Measurements from ENCODE around the gene STK32B.

STK32B gene

GRCh38 chr4:5386921-5387320 is 335.6 kb downstream of the STK32B start:
- Histone ChIP-seq H3K36me3 (no peaks in the 10 kb centered on the region), H3K9me3 (ENCODE audit: severe bottlenecking) (peaks cover 2% of the 10 kb centered on the region), H3K27ac (no peak overlapping the region), H3K27me3 (ENCODE audit: insufficient read depth, low read depth, severe bottlenecking) (no peaks in the 10 kb centered on the region), H3K4me3 (ENCODE audit: low read depth, low read length) (no peak overlapping the region)
- TF ChIP-seq CTCF (IDR thresholded peaks at IDR 0.05; ENCODE audit: low read depth, low read length), result no peak
- DNase-seq, result no peak

- H3K27ac ChIP-seq, result no peak overlapping the region
- peaks cover 2% of the 10 kb centered on the region for H3K9me3 ChIP-seq (ENCODE audit: severe bottlenecking)
- TF ChIP-seq CTCF (IDR thresholded peaks at IDR 0.05; ENCODE audit: low read depth, low read length), result peak; percentile 37
- no peak for DNase-seq
- no peaks in the 10 kb centered on the region for H3K36me3 ChIP-seq
- H3K27me3 ChIP-seq (ENCODE audit: insufficient read depth, low read depth, severe bottlenecking), result no peaks in the 10 kb centered on the region
- H3K4me3 ChIP-seq (ENCODE audit: low read depth, low read length), result no peak overlapping the region
Observed at GRCh38 chr4:5387457-5387856, 336.2 kb downstream of the STK32B start.

- no peak for TF ChIP-seq CTCF (IDR thresholded peaks at IDR 0.05; ENCODE audit: low read depth, low read length)
- H3K36me3 ChIP-seq, result no peaks in the 10 kb centered on the region
- H3K27me3 ChIP-seq (ENCODE audit: insufficient read depth, low read depth, severe bottlenecking), result no peaks in the 10 kb centered on the region
- no peak overlapping the region for H3K27ac ChIP-seq
- DNase-seq, result no peak
- H3K4me3 ChIP-seq (ENCODE audit: low read depth, low read length), result no peak overlapping the region
- peaks cover 2% of the 10 kb centered on the region for H3K9me3 ChIP-seq (ENCODE audit: severe bottlenecking)
Observed at GRCh38 chr4:5389756-5390310, 338.6 kb downstream of the STK32B start.

- Histone ChIP-seq H3K36me3 (no peaks in the 10 kb centered on the region), H3K4me3 (ENCODE audit: low read depth, low read length) (no peak overlapping the region), H3K27ac (no peak overlapping the region), H3K27me3 (ENCODE audit: insufficient read depth, low read depth, severe bottlenecking) (no peaks in the 10 kb centered on the region), H3K9me3 (ENCODE audit: severe bottlenecking) (peaks cover 2% of the 10 kb centered on the region)
- no peak for DNase-seq
- TF ChIP-seq CTCF (IDR thresholded peaks at IDR 0.05; ENCODE audit: low read depth, low read length), result no peak
Observed at GRCh38 chr4:5391492-5391891, 340.2 kb downstream of the STK32B start.

GRCh38 chr4:5393911-5394513 is 342.7 kb downstream of the STK32B start:
- no peak for TF ChIP-seq CTCF (IDR thresholded peaks at IDR 0.05; ENCODE audit: low read depth, low read length)
- H3K27me3 ChIP-seq (ENCODE audit: insufficient read depth, low read depth, severe bottlenecking), result no peaks in the 10 kb centered on the region
- H3K36me3 ChIP-seq, result no peaks in the 10 kb centered on the region
- DNase-seq, result no peak
- H3K27ac ChIP-seq, result no peak overlapping the region
- H3K9me3 ChIP-seq (ENCODE audit: severe bottlenecking), result peaks cover 2% of the 10 kb centered on the region
- H3K4me3 ChIP-seq (ENCODE audit: low read depth, low read length), result no peak overlapping the region

- H3K36me3 ChIP-seq, result no peaks in the 10 kb centered on the region
- H3K27me3 ChIP-seq (ENCODE audit: insufficient read depth, low read depth, severe bottlenecking), result no peaks in the 10 kb centered on the region
- H3K27ac ChIP-seq, result no peak overlapping the region
- TF ChIP-seq CTCF (IDR thresholded peaks at IDR 0.05; ENCODE audit: low read depth, low read length), result no peak
- no peak for DNase-seq
- H3K9me3 ChIP-seq (ENCODE audit: severe bottlenecking), result no peaks in the 10 kb centered on the region
- H3K4me3 ChIP-seq (ENCODE audit: low read depth, low read length), result no peak overlapping the region
Observed at GRCh38 chr4:5395781-5396180, 344.5 kb downstream of the STK32B start.
